K562 (cell line): Measurements from ENCODE around the gene ALKBH3. TPM values are rescaled to one million over a fixed set of nuclear protein-coding genes. Genes with fewer than 3 reads are reported as not detected.

Experiments
- ADNP ChIP-seq: fragments of 200-800 bp; sonication (Bioruptor generic); IDR thresholded peaks from 2 replicates; pipeline ENCODE4 v1.6.1; 2016; ENCODE audit warnings: missing genetic modification characterization, missing compliant biosample characterization
- ATF1 ChIP-seq, 2 experiments: fragments of 450-650 bp in 1 of 2; IDR thresholded peaks; 2 replicates each; pipeline ENCODE4 v1.6.1; 2016; ENCODE audit warnings: missing compliant biosample characterization in 1 of 2, missing genetic modification characterization in 1 of 2
- BMI1 ChIP-seq: fragments of 150-350 bp; IDR thresholded peaks from 2 replicates; pipeline ENCODE4 v1.6.1; 2014; ENCODE audit warnings: low read length
- GTF2E2 ChIP-seq: fragments of 200-800 bp; sonication (Bioruptor generic); IDR thresholded peaks from 2 replicates; pipeline ENCODE4 v1.6.1; 2016; ENCODE audit warnings: missing genetic modification characterization, missing compliant biosample characterization
- HDAC6 ChIP-seq: IDR thresholded peaks from 2 replicates; pipeline ENCODE4 v1.6.1; 2012; ENCODE audit warnings: low read depth, mild to moderate bottlenecking, control low read depth, inconsistent platforms, low read length, moderate library complexity
- ID3 ChIP-seq, 2 experiments: fragments of 250-450 bp in 1 of 2; fragments of 450-650 bp in 1 of 2; sonication (Bioruptor Pico) in 1 of 2; IDR thresholded peaks; 2 replicates each; pipeline versions ENCODE4 v1.6.1 to v1.8.0; 2016 to 2021; ENCODE audit warnings: mild to moderate bottlenecking in 2 of 2, moderate library complexity in 2 of 2, missing compliant biosample characterization in 1 of 2, missing genetic modification characterization in 1 of 2
- ILK ChIP-seq: fragments of 450-650 bp; IDR thresholded peaks from 2 replicates; pipeline ENCODE4 v1.6.1; 2016; ENCODE audit warnings: missing genetic modification characterization, low read depth, mild to moderate bottlenecking, missing compliant biosample characterization, moderate library complexity, borderline replicate concordance
- KDM4B ChIP-seq, 2 experiments: fragments of 450-650 bp in 1 of 2; sonication (generic) in 1 of 2; IDR thresholded peaks; 2 replicates each; pipeline ENCODE4 v1.6.1; 2016 to 2017; ENCODE audit warnings: borderline replicate concordance in 2 of 2, antibody characterized with exemption in 1 of 2, low read depth in 1 of 2, mild to moderate bottlenecking in 1 of 2
- MCM5 ChIP-seq: fragments of 450-650 bp; IDR thresholded peaks from 2 replicates; pipeline ENCODE4 v1.6.1; 2016; ENCODE audit warnings: low read depth
- NCOA6 ChIP-seq: fragments of 450-650 bp; IDR thresholded peaks from 2 replicates; pipeline ENCODE4 v1.6.1; 2017; ENCODE audit warnings: mild to moderate bottlenecking
- POLR2G ChIP-seq: fragments of 200-400 bp; formaldehyde crosslinking; IDR thresholded peaks from 2 replicates; pipeline ENCODE4 v1.6.1; 2017; ENCODE audit warnings: low read depth, mild to moderate bottlenecking, antibody characterized with exemption, low read length, moderate library complexity
- PTTG1 ChIP-seq: fragments of 450-650 bp; IDR thresholded peaks from 2 replicates; pipeline ENCODE4 v1.6.1; 2016; ENCODE audit warnings: low read depth, mild to moderate bottlenecking, missing genetic modification characterization, missing compliant biosample characterization
- RBFOX2 ChIP-seq: fragments of 200-400 bp; formaldehyde crosslinking; IDR thresholded peaks from 2 replicates; pipeline ENCODE4 v1.6.1; 2017; ENCODE audit warnings: low read depth, mild to moderate bottlenecking, low read length, moderate library complexity
- RBM17 ChIP-seq: fragments of 200-400 bp; formaldehyde crosslinking; IDR thresholded peaks from 2 replicates; pipeline ENCODE4 v1.6.1; 2017; ENCODE audit warnings: low read depth, mild to moderate bottlenecking, low read length, borderline replicate concordance
- SMARCA4 ChIP-seq: fragments of 450-650 bp; IDR thresholded peaks from 2 replicates; pipeline ENCODE4 v1.6.1; 2016
- SP1 ChIP-seq: sonication (generic); formaldehyde crosslinking; IDR thresholded peaks from 2 replicates; pipeline ENCODE4 v1.8.1; 2022; ENCODE audit warnings: mild to moderate bottlenecking, missing genetic modification reagents
- SREBF2 ChIP-seq: sonication (generic); formaldehyde crosslinking; IDR thresholded peaks from 2 replicates; pipeline ENCODE4 v1.4.0; 2020; ENCODE audit warnings: mild to moderate bottlenecking, missing genetic modification reagents
- THAP7 ChIP-seq: fragments of 250-450 bp; sonication (Bioruptor Pico); IDR thresholded peaks from 2 replicates; pipeline ENCODE4 v1.5.0; 2021
- THRA ChIP-seq: fragments of 450-650 bp; IDR thresholded peaks from 2 replicates; pipeline ENCODE4 v1.6.1; 2017; ENCODE audit warnings: mild to moderate bottlenecking, moderate library complexity
- UBTF ChIP-seq, 2 experiments: IDR thresholded peaks; 2 replicates each; pipeline ENCODE4 v1.6.1; 2012; ENCODE audit warnings: improper control_type of control experiment in 2 of 2, low read depth in 2 of 2, low read length in 2 of 2, borderline replicate concordance in 1 of 2
- ZBTB7A ChIP-seq: IDR thresholded peaks from 2 replicates; pipeline ENCODE4 v1.6.1; 2011; ENCODE audit warnings: low read depth, mild to moderate bottlenecking, low read length, moderate library complexity, borderline replicate concordance; ENCODE audit not compliant: control insufficient read depth
- ZC3H11A ChIP-seq: IDR thresholded peaks from 2 replicates; pipeline ENCODE4 v1.6.1; 2012; ENCODE audit warnings: low read depth, low read length, improper control_type of control experiment
- ZFP1 ChIP-seq: fragments of 450-650 bp; formaldehyde crosslinking; IDR thresholded peaks from 2 replicates; pipeline ENCODE4 v1.4.0; 2020; ENCODE audit warnings: mild to moderate bottlenecking, mixed read lengths
- polyA plus RNA-seq, 8 experiments: library from polyadenylated mRNA; depleted of rRNA in 4 of 8; stranded (reverse) in 5 of 8; unstranded in 3 of 8; fragments of >200 nt; fragmentation: Nextera tagmentation in 2 of 8; fragmentation: Illumina TruSeq in 1 of 8; extraction: Ambion mirVana in 2 of 8; extraction: Trizol in 1 of 8; gene quantifications; 2 replicates each; pipeline versions ENCODE4 v1.2.1 to v1.2.3, GENCODE V29; 2011 to 2014; ENCODE audit warnings: inconsistent platforms in 1 of 8, missing spikeins in 1 of 8
- total RNA-seq, 7 experiments: library from RNA; depleted of rRNA in 6 of 7; stranded (reverse); fragments of >200 nt in 6 of 7; fragmentation: Illumina TruSeq in 2 of 7; extraction: Trizol in 2 of 7; gene quantifications; 2 replicates each; pipeline versions ENCODE4 v1.2.1 to v1.2.3, GENCODE V29; 2011 to 2021; ENCODE audit warnings: low replicate concordance in 1 of 7

The ALKBH3 gene
- total and polyA plus RNA-seq, 9 of the 15 experiments (the other 6 are each of a cell fraction or from before 2014, with no cell fraction given): 16.0 to 49.9 (median 36.5) TPM

- TF ChIP-seq ID3 (CRISPR knock-in tag; IDR thresholded peaks at IDR 0.05) (no peak), ID3 (tag; IDR thresholded peaks at IDR 0.05) (peak; percentile 38; the same call in 1 of the 2 replicates), RBFOX2 (peak; percentile 81), SREBF2 (CRISPR knock-in tag) (no peak), RBM17 (no peak), ZFP1 (CRISPR knock-in tag) (no peak), BMI1 (no peak), NCOA6 (peak; percentile 41; the same call in 1 of the 2 replicates), ADNP (tag) (no peak), GTF2E2 (tag) (0 out of 2 replicates have a peak, but pooled peaks have one; percentile 3), ZBTB7A (peak; percentile 54; the same call in 1 of the 2 replicates), SMARCA4 (no peak), HDAC6 (0 out of 2 replicates have a peak, but pooled peaks have one; percentile 80), PTTG1 (no peak), MCM5 (no peak), UBTF (IDR thresholded peaks at IDR 0.05; ENCODE audit: borderline replicate concordance in 1 of 2, low read depth in 2 of 2, low read length in 2 of 2) (peak; percentile 23 to 26; a peak in 1 of 4 replicates), KDM4B (IDR thresholded peaks at IDR 0.05; ENCODE audit: borderline replicate concordance in 2 of 2, low read depth in 1 of 2) (no peak), ILK (tag) (no peak), ATF1 (CRISPR knock-in tag; IDR thresholded peaks at IDR 0.05) (no peak), ATF1 (tag; IDR thresholded peaks at IDR 0.05) (no peak), THAP7 (no peak), SP1 (CRISPR knock-in tag) (0 out of 2 replicates have a peak, but pooled peaks have one; percentile 44), ZC3H11A (no peak), THRA (no peak), POLR2G (peak; percentile 70)
Measured at GRCh38 chr11:43942662-43943371, 62.2 kb downstream of the ALKBH3 start (continued).
